GM18511 (cell line): ENCODE measurements around the gene KCNIP1.

Experiments
- ATAC-seq: cut with Tn5 transposase; IDR thresholded peaks from one replicate; pipeline ENCODE4 v1.9.1; 2021; ENCODE audit warnings: mild to moderate bottlenecking, moderate library complexity; ENCODE audit not compliant: unreplicated experiment

Gene KCNIP1

DNA sequence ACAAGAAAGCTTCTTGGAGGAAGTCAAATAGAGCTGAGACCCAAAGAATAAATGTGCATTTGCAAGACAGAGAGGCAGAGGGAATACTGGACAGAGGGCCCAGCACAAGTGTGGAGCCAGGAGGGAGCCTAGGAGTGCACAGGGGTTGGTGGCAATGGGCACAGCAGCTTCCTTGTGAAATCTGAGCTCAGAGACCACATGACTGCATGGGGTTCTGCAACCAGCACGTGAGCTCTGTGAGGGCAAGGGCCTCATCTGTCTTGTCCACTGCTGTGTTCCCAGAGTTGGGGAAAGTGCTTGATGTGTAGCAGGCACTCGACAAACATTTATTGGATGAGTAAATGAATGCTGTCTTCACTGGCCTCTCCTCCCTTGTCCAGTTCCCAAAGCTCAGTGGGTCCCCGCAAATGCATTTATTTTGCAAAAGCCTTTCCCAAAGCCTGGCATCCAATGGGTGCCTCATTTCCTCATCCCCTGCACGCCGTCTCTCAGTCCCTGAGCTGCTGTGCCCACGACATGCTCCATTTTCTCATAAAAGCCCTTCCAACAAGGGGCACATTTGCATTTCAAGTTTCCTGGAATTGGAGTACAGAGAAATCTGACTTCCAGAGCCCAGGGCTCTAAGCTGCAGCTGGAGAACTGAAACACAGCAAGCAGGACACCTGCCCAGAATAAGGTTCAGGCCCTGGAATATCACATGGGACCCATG, 58.5 kb downstream of the KCNIP1 start:
- no peak for ATAC-seq

DNA sequence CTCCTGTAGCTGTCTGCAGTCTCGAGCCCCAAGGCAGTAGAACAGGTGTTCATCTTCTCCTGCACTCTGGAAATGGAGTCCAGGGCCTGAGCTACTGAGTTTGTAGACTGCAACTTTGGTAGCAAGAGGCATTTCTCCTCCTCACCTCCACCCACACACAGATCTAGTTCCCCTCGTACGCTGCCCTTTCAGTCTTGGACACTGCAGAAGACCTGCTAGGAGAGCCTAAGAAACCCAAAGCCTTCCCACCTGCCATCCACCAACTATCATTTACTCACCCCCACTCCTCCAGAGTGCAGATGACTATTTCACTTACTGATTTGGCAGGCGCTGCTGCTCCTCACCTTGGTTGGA, 59.0 kb downstream of the KCNIP1 start:
- ATAC-seq = no peak

DNA sequence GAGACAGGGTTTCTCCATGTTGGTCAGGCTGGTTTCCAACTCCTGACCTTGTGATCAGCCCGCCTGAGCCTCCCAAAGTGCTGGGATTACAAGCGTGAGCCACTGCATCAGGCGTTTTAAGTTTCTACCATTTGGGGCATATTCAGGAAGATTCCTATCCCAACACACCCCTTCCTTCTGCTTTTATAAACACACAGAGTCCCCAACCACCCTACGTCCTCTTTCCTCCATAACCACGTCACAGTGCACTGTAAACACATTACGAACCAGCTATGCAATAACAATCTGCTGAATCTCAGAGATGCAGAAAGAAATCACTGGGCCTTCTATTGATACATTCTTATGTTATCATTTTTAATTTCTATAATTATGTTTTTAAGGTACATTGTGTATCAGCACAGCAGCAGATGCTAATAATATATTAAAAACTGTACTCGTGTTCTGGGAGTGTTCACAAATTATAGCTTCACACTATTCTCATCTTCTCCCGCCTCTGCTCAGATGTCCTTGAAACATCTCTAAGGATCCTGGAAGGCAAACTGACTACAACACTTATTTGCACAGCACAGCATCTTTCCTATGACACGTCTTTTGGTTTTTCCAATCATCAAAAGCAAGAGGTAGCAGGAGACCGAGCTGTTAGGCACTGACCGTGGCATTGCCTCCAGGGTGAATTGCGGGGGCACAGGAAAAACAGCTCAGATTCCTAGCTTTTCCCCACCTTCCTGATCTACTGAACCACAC, 60.2 kb downstream of the KCNIP1 start:
- no peak for ATAC-seq

DNA sequence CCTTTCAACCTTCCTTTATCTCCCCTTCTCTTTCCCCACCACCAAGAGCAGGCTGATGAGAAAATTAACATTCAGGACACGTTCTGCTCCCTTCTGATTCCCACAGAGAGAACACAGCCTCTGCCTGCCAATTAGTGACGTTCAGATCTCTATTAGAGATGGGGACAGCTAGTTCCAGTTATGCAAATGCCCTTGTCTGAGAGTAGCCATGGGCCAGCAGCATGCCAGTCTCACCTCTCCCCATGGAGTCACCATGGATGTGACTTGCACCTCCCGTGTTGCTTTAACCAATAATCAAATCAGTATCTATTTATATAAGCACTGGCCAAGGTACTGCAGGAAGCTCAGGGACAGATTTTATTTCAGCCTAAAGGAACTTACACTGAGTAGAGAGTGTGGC, 61.3 kb downstream of the KCNIP1 start:
- no peak for ATAC-seq

DNA sequence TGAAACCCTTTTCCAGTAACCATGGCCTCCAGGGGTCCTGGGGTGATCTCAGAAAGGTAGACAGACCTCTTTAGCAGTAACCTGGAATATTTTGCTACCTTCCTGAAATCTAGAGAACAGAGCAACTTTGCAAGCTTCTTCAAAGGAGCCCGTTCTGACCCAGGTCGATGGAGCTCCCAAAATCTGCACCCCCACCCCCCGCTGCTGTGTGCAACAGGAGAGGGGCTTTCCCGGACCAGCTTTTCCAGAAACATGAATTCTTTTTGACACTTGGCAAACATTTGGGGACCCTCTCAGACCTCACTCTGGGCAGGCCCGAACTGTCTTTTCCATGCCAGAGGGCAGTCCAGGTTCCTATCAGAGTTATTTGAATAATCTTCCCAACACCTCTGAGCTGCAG, 65.3 kb downstream of the KCNIP1 start:
- ATAC-seq = no peak

DNA sequence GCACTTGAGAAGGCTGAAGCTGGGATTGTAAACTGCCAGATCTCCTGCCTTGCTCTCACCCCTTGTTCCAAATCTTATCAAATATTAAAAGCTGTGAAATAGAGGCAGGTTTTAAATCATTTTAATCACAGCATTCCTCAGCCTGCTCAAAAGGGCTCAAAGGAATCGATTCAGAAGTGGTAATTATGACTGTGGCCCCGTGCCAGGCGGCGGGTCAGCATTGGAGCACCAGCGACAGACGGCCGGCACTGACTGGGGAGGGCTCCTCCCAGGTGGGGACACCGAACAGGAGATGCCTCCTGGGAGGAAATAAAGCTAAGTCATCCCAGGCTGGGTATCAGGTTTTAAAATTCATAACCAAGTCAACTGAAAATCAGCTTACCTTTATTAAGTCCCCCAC, 66.7 kb downstream of the KCNIP1 start:
- no peak for ATAC-seq

DNA sequence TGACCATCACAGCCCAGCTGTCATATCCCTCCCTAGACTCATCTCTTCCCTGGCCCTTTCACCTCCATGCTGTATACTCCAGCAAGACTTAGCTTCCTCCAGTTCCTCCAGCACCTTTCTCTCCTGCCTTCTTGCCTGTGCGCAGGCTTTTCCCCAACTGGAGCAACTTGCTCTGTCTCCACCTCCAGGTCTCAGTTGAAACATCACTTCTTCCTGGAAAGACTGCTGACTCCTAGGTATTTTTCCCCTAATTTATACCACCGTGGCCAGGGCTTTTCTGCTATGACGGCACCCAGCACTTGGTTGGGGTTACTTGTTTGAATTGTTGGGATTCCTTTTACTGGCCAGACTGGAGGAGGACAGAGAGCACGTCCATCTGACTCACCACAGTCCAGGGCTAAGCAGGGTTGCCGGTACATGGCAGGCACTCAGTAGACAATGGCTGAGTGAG, 67.5 kb downstream of the KCNIP1 start:
- no peak for ATAC-seq

DNA sequence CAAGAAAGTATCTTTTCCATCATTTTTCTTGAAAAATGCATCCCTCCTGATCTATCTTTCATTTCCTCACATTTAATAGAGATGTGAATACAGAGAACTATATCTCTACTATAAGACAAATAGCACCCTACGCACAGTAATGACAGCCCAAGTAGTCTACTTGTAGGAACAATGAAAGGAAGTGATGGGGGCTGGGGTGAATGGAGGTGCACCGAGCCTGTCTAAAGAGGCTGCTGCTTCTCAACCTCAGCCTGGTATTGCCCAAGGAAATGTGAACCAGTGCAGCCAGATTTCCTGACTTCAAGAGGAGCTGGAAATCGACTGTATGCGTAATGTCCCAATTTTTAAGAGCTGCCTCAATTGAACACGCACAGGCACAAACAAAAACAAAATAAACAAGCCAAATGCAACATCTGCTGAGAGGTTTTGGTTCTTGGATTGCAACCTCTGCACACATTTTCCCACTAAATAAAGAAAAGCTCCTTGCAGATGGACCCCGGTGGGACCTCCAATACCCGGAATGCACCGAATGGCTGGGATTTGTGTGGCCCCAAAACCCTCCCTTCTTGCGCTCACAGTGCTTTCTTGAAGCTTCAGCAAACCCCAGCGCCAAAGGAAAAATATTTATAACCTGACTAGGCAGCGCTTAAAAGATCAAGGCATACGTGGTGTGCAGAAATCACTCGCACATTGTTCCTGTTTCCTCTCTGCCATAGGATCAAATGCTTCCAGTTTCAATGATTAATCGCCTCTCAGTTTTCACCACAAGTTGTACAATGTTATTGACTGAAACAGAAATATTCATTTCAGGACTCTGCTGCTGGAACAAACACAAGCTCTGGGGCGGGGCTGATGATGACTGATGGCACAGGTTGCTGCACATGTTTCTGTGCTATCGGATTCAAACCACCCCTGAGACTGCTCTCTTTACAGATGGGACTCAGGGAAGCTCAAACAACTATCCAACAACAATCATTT, 68.3 kb downstream of the KCNIP1 start:
- peak; percentile 94 for ATAC-seq

DNA sequence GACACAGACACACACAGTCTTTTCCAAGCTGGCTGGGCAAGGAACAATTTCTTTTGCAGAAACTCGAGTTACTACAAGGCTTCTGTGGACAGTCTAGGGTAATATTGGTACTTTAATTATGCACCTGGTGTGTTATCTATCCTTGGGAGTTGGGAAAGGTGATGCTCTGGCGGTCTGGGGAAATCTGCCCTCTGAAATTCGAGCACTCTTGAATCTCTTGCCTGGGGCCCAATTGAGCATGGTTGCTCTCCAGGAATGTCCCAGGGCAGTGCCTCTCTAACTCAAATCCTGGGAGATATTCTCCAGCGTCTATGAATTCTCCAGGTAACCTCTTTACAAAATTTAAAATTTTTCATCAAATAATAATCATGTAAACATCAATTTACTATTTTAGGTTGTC, 69.3 kb downstream of the KCNIP1 start:
- ATAC-seq = no peak

DNA sequence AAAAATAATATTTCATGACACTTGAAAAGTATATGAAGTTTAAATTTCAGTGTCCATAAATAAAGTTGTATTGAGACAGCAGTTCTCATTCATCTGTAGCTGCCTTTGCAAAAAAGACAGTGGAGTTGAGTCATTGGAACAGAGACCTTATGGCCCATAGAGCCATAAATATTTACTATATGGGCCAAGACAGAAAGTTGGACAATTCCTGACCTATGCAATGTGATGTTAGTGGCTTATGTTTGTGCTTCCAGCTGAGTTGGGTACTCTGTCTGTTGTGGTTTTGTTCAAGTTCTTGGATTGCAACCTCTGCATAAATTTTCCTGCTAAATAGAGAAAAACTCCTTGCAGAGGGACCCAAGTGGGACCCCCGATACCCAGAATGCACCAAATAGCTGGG, 69.8 kb downstream of the KCNIP1 start:
- ATAC-seq = no peak

DNA sequence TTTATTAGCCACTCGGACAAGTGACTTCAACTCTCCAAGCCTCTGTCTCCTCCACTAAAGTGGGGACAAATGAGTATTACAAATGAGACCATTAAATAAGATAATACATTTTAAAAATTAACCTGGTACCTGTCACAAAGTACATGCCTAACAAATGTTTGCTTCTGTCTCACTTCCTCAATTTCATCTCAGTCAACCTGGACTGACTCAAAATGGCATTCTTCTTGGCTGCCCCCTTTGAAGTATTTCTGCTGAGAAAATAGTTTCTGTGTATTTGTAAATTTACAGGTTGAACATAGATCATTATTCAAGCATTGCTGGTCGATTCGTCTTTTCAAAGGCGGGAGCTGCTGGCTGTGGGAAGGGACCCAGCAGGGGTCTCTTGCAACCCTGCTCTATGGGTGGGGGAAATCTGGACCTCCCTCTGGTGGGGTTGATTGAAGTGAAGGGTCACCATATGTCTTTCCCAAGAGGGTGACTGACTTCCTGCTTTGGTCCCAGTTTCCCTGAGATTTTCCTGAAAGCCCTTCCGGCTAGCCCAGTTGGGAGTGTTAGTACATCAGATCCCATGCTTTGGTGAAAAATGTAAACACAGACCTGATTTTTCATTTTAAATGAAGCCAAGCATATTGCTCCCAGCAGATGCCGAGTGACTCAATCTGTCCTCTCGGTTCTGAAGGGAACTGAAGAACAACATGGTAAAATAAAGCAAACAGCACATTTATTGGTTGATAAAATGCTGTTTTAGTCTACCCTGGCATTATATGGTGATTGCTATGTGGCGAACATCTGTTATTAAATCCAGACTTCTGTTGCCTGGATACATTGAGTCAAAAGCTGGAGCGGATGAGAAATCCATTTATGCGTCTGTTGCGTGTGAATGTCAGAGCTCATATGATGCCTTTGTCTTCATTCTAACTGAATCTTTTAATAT, 73.0 kb downstream of the KCNIP1 start:
- no peak for ATAC-seq

DNA sequence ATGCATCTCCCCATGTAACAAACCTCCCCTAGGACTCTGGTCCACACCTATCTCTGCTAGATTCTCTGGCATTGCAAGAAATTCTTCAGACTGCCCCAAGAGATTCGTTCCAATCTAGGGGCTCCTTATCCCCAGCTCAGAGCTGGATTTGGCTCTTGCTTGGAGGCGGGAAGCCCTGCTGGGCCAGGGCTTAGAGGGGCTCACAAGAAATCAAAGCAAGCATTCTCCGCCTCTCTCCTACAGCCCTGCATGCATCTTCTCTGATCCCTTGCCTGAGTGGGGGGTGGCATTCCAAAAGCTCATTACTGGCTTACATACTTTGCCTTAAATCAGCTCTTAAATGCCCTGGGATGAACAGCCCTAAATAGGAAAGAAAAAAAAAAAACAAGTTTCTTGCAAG, 75.8 kb downstream of the KCNIP1 start:
- ATAC-seq = no peak

DNA sequence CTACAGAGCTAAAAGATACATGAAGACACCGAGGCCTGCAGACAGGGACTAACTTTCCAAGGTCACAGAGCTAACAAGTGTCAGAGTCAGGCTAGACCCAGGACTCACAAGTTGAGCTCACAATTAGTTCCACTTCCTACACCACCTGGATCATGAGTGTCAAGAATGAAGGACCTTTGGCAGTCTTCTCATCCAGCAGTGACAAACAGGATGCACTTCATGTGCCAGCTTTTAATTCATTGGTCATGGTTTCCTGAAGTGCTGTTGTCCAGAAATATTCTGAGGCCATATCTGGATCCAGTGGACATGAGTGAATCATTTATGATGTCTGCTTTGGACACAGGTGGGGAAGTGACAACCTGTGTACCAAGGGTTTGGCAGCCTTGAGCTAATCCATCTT, 77.4 kb downstream of the KCNIP1 start:
- no peak for ATAC-seq

DNA sequence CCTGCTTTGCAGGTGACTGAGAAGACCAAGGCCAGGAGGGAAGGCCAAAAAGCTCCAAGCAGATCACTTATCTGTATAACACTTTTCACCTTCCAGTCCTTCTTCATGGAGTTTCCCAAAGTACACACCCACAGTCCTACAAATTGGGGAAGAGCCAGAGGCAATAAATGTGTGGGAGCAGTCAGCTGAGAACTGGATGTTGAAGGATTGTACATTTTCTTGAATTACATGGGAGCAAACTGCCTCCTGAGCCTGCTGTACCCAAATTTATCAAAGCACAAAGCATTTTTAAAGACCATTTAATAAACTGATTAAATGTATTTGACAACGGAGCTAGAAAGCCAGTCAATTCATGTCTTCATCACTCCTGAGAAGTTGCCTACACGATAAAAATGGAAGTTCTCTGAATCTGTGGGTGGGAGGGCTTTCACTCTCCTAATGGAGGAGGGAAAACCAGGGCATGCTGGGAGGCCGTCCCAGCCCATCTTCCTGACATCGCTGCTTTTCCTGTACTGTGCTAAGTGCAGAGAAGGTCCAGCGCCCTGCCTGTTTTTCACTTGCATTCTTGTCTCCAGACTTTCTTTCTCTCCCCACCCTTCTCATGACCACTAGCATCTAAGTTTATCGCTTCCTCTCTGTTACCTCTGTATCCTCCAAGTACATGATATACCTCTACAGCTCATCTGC, 79.0 kb downstream of the KCNIP1 start:
- ATAC-seq = no peak

DNA sequence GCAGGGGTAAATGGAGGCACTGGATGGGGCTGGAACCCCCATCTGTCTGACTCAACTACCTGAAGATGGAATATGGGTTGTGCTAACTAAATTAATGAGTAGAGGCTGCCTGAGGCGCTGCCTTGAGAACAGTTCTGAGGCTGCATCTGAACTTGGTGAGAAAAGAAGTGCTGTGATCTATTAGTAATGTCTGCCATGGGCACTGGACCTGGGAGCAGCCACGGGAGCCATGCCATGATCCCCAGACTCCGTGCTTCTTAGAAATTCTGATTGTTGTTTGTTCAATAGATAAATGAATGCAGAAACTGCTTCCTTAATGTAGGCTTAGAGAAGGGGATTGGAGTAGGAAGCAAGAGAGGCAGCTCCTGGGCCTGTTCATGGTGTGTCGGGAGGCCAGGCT, 80.2 kb downstream of the KCNIP1 start:
- no peak for ATAC-seq

DNA sequence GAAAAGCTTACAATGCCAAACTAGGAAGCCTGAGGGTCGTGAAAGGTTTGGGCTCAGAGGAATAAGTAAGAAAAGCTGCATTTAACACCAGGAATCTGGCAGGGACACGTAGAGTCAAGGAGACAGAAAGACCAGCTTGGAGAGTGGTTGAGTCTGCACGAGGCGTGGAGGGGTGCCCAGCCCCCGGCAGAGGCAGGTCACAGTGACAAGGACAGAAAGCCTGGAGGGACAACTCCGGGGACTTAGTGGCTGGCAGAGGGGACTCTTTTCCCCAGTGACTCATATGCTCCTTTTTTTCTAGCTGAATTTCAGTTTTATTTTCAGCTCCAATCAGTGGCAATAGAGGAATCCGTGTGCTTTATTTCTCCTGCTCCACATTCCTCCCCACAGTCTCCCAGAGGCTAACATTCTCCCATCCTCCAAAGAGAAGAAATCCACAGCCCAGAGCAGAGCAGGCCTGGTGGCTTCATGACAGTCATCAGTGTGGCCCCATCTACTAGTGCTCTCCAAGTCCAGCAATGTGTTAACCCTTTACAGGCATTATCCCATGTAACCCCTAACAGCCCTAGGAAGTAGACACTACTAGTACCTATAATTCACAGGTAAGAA, 80.7 kb downstream of the KCNIP1 start:
- ATAC-seq = no peak

DNA sequence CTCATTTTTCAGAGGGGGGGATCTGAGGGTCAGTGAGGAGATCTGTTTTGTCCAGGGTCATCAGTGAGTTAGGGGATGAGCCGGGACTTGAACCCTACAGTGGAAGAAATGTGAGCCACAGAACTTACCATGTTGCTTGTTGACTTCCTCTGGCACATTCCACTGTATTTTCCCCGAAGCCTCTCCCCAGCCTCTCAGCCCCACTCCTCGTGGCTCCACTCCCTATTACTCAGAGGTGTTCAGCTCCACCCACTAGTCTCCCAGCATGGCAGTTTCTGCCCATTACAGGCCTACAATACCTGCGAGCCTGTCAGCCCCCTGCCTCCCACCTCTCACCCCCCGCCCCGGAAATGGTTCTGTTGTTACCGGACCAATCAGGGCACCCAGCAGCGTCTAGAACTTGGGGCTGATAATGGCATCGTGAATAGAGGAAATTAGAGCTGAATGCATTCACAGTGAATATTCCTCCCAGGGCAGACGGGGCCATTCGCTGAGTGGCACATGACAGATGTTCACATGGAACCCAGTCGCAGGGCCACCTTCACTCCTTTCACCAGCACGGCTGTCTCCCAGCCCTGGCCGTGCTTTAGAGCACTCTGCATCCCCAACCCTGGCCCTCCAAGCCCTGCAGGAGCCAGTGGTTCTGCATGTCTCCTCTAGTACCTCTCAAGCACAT, 81.6 kb downstream of the KCNIP1 start:
- ATAC-seq = no peak

DNA sequence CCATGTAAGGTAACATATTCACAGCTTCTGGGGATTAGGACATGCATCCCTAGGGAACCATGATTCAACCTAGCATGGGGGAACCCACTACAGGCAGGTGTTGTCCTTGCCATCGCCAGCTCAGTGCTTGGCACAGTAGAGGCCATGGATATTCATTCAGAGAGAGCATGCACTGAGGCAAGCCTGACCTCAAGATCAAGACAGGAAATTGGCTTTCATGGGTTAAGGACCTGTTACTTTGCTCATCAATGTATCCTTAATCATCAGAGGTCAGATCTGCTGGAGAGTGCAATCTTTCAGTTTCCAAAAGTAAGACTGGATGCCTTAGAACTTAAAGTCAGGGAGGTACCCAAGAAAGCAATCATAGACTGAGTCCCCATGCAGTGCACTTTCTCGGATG, 84.0 kb downstream of the KCNIP1 start:
- no peak for ATAC-seq

DNA sequence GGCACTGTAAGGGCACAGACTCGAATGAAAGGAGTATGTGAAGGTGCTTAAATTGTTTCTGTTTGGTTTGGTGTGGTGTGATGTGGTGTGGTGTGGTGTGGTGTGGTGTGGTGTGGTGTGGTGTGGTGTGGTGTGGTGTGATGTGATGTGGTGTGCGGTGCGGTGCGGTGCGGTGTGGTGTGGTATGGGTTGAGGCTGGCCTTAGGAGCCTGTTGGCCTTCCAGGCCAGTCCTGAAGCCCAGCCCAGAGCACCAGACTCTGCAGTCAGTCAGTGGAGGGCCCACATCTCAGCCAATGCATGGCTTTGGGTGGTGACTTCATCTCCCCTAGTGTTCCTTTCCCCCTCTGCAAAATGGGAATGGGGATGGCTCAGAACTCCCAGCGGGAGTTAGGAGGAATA, 85.8 kb downstream of the KCNIP1 start:
- ATAC-seq = no peak
